Urinary bladder (tissue), 4 donors: ENCODE measurements around the gene HIVEP1. TPM values are rescaled to one million over a fixed set of nuclear protein-coding genes. Genes with fewer than 3 reads are reported as not detected.
"Not testable (repeated sequence)": the region's sequence is repeated elsewhere in the genome, so short reads cannot be mapped to it uniquely, and the experiment has no call there.

ENCODE experiments used
- DNase-seq: peaks from one replicate; pipeline ENCODE4 v3.0.0-alpha.2; 2015; ENCODE audit errors: extremely low spot score
- H3K27ac ChIP-seq: one replicate; pipeline ENCODE4 v1.5.1; 2013; ENCODE audit warnings: low read depth, mild to moderate bottlenecking, moderate library complexity
- H3K36me3 ChIP-seq: one replicate; pipeline ENCODE4 v1.6.1; 2013; ENCODE audit warnings: mild to moderate bottlenecking, moderate library complexity; ENCODE audit not compliant: insufficient read depth
- H3K4me1 ChIP-seq: one replicate; pipeline ENCODE4 v1.6.1; 2013; ENCODE audit warnings: mild to moderate bottlenecking, moderate library complexity; ENCODE audit not compliant: insufficient read depth
- H3K4me3 ChIP-seq: one replicate; pipeline ENCODE4 v1.5.1; 2013; ENCODE audit warnings: low read depth, low read length
- WGBS: extraction: QIAGEN DNeasy Blood & Tissue Kit; methylation state at CpG from one replicate; pipeline ENCODE4 v1.1.7; 2013; 5-methylcytosine and 5-hydroxymethylcytosine counted together
- polyA plus RNA-seq: library from polyadenylated mRNA; stranded (reverse); fragments of 200-250 nt; gene quantifications from one replicate; pipeline ENCODE4 v1.2.3, GENCODE V29; 2013
- total RNA-seq: library from RNA; depleted of rRNA; stranded (reverse); fragments of >200 nt; gene quantifications from one replicate; pipeline ENCODE4 v1.2.3, GENCODE V29; 2014
- donor health status: healthy with polysubstance abuse.
- donor health status: healthy.

Gene HIVEP1
- total and polyA plus RNA-seq, 2 donors, result 11.8 to 38.5 TPM

DNA sequence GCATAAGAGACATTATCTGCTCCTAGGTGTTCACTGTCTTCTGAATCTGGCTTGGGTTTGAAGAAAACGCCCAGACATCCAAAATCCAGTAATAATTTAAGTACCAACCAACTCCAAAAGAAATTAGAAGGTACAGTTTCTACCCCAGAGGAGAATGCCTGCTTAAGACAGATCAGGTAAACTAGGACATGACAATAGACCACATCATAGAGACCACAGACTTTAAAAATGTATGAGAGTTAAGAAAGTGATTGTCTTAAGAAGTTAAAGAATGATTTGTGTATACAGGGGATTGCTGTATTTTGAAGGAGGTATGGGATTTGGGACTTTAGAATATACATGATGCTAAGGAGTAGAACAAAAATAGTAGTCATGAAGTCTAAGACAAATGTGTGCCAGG lies 157.3 kb downstream of the HIVEP1 start:
- 97% methylated on average over 1 of the region's 1 CpG for WGBS
- Histone ChIP-seq H3K4me3 (no peak overlapping the region), H3K4me1 (no peaks in the 10 kb centered on the region), H3K36me3 (no peaks in the 10 kb centered on the region), H3K27ac (no peak overlapping the region)
- no peak for DNase-seq

DNA sequence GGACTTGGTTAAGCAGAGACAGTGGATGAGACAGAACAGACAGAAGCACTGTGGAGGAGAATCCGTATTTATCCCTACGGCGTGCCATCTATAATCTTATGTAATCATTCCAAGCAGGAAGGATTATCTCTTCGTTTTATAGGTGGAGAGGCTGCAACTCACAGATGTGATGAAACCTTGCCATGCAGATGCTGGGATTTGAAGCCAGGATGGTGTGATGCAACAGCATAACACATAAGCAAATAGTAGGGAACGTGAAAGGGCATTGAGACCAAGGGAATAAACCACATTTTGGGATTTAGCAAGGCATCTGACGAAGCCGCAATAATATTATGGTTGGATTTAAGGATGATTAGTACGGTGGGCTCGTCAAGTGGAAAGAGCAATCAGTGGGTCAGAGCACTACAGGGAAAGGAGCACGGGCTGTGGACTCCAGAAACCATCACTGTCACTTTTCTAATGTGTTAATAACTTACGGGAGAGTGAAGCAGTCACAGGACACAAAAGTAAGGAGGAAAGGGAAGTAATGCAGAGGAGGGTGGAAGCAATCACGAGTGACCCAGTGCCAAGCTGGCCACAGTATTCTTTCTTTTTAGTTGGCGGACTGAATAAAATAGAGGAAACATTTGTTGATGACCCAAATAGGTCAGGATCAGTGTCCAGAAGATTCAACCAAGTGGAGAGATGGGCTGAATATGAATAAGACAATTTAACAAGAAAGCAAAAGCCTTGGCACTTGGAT lies 158.4 kb downstream of the HIVEP1 start:
- Histone ChIP-seq H3K4me1 (no peaks in the 10 kb centered on the region), H3K4me3 (no peak overlapping the region), H3K36me3 (no peaks in the 10 kb centered on the region), H3K27ac (no peak overlapping the region)
- no peak for DNase-seq
- 54% methylated on average over 13 of the region's 13 CpGs for WGBS

DNA sequence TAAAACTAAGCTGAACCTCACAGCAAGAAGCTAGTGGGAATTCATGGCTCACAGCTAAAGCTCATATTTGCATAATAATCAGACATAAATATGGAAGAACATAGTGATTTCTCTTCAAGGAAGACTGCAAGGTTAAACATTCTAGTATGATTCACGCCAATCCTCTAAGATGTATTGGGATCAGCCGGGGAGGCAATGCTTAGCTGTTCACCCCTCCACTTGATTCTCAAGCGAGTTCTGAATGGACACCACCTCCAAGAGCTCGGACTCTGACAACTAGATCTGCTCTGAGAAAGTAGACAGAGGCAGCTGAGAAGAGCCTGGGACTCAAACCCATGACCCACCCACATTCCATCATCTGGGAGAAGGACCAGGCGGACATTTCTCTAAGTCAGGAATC lies 159.6 kb downstream of the HIVEP1 start:
- Histone ChIP-seq H3K36me3 (no peaks in the 10 kb centered on the region), H3K27ac (no peak overlapping the region), H3K4me1 (no peaks in the 10 kb centered on the region), H3K4me3 (no peak overlapping the region)
- no peak for DNase-seq
- 97% methylated on average over 5 of the region's 5 CpGs for WGBS

DNA sequence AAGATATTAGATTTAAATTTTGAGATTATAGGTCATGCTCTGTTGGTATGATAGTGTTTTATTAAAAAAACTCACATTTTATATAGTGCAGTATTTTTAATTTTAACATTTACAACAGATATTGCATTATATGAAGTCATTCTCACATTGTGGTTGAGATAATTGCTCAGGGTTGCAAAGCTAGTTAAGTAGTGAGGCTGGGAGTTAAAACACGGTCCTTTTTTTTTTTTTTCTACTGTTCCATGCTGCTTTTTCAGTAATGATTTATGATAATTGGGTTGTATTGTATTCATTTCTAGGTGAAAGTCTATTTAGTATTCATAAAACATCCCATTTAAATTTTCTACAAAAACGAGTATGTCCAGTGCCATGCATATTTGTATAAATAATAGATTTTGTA lies 160.5 kb downstream of the HIVEP1 start:
- Histone ChIP-seq H3K4me3 (no peak overlapping the region), H3K27ac (no peak overlapping the region)

DNA sequence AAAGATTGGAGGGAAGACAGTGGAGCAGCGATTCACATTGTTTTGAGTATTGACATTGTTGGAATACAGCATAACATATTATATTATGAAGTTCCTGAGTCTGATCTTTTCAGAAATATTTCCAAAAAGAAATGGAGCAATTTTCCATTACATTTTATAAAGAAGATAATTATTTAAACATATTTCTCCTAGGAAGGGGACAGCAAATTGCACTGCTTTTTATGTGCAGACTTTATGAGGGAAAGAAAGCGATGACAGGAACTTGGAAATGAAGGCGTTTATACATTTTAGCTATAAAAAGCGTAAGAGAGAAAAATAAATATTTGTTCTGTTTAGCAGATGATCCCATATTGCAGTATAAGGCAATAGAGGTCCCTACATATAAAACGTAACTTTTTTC lies 161.1 kb downstream of the HIVEP1 start:
- no peak for DNase-seq
- Histone ChIP-seq H3K4me1 (no peaks in the 10 kb centered on the region), H3K27ac (no peak overlapping the region), H3K4me3 (no peak overlapping the region), H3K36me3 (no peaks in the 10 kb centered on the region)
- 52% methylated on average over 5 of the region's 5 CpGs for WGBS

More for the DNA sequence above, 160.5 kb downstream of the HIVEP1 start:
- no peaks in the 10 kb centered on the region for H3K36me3 ChIP-seq
- 52% methylated on average over 2 of the region's 2 CpGs for WGBS
- no peaks in the 10 kb centered on the region for H3K4me1 ChIP-seq
- no peak for DNase-seq

DNA sequence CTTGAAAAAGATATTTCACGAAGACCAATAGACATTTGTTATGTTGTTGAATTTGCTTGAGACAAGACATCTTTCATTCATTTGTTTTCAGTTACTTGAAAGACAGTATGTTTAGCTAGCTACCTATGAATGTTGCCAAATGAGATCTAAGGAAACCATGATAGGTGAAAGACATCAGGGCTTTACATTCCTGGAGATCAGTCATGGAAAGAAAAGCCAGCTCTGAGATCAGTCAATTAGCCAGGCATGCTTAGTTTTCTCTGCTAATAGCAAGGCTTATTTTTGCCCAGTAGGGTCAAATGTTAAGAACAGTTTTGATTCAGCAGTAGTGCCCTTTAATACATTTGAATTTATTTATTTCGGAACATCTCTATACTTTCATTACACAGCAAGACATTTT lies 161.5 kb downstream of the HIVEP1 start:
- Histone ChIP-seq H3K36me3 (no peaks in the 10 kb centered on the region), H3K4me3 (no peak overlapping the region), H3K4me1 (no peaks in the 10 kb centered on the region), H3K27ac (no peak overlapping the region)
- 59% methylated on average over 2 of the region's 2 CpGs for WGBS
- no peak for DNase-seq

DNA sequence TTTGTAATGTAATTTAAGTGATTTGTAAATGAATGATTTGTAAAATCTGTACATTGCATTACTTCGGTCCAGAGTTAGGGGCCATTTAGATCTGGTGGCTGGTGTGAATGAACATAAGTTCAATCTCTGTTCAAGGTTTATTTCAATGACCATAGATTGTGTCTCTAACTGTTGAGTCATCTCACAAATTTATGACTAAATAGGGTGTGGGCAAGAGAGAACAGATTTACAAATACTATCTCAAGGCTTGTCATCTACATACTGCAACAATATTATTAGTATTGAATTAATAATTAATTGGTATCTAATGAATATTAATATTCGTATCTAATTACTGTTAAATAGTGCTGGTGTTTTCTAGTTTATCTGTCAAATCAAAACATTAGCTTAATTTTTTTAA lies 162.8 kb downstream of the HIVEP1 start:
- 94% methylated on average over 2 of the region's 2 CpGs for WGBS

DNA sequence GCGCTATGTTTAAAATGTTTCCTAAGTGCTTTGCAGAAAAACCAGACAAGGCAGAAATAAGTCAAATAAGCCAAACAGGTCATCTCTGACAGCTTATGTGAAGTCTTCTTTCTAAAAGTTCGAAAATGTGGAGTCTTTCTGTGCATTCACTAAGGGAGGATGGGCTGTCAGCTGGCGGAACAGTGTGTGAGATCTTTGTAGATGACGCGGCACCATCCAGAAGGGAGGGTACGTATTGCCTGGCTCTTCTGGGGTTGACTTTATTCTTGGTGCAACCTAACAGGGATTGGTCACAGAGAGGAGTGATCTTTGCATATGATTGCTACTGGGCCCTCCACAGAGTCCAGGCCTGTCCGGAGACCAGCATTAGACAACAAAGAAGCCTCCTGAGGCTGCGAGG lies 163.5 kb downstream of the HIVEP1 start:
- 96% methylated on average over 8 of the region's 8 CpGs for WGBS
- Histone ChIP-seq H3K4me1 (no peaks in the 10 kb centered on the region), H3K27ac (no peak overlapping the region), H3K36me3 (no peaks in the 10 kb centered on the region), H3K4me3 (no peak overlapping the region)
- DNase-seq, result no peak

More for the DNA sequence above, 162.8 kb downstream of the HIVEP1 start:
- Histone ChIP-seq H3K36me3 (no peaks in the 10 kb centered on the region), H3K4me3 (no peak overlapping the region), H3K4me1 (no peaks in the 10 kb centered on the region), H3K27ac (no peak overlapping the region)
- no peak for DNase-seq

DNA sequence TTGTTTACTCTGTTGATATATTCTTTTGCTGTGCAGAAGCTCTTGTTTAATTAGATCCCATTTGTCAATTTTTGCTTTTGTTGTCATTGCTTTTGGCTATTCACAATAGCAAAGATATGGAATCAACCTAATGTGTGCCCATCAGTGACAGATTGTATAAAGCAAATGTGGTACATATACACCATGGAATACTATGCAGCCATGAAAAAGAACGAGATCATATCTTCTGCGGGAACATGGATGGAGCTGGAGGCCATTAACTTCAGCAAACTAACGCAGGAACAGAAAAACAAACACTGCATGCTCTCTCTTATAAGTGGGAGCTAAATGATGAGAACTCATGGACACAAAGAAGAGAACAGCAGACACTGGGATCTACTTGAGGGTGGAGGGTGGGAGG lies 164.7 kb downstream of the HIVEP1 start:
- WGBS, result 96% methylated on average over 3 of the region's 3 CpGs
- not testable (repeated sequence) for H3K4me1 ChIP-seq, DNase-seq, H3K4me3 ChIP-seq, H3K36me3 ChIP-seq, H3K27ac ChIP-seq

DNA sequence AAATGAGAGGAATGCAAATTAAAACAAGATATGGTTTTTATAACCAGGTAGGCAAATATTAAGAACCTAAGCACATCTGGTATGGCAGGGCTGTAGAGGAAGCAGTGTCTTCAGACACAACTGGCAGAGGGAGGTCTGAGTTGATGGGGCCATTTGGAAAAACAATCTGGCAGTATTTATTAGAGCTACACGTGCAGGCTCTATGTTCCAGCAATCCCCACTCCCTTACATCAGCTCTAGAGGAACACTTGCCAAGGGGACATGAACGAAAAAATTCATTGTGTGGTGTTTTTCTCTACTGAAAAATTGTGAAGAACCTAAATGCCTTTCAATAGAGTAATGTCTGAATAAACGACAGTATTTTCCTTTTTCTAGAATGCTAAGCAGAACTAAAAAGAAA lies 166.4 kb downstream of the HIVEP1 start:
- no peaks in the 10 kb centered on the region for H3K36me3 ChIP-seq
- WGBS, result 51% methylated on average over 3 of the region's 3 CpGs
- no peak for DNase-seq
- H3K27ac ChIP-seq, result no peak overlapping the region
- H3K4me3 ChIP-seq, result no peak overlapping the region
- no peaks in the 10 kb centered on the region for H3K4me1 ChIP-seq

DNA sequence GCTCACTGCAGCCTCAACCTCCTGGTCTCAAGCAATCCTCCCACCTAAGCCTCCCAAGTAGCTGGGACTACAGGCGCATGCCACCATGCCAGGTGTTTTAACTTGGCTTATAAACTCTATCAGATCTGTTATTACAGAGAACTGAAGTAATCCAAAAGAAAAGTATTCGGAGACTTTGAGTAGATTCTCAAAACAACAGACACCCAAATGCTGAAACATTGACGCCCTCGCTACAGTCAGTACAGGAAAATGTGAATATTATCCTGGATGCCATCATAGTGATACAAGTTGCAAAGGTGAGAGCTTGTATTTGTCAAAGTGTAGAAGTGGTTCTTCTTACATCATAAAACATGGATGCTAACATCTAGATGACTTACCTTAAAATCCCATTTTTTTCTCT lies 169.4 kb downstream of the HIVEP1 start:
- Histone ChIP-seq H3K27ac (no peak overlapping the region), H3K4me1 (no peaks in the 10 kb centered on the region), H3K4me3 (no peak overlapping the region), H3K36me3 (no peaks in the 10 kb centered on the region)
- 98% methylated on average over 4 of the region's 4 CpGs for WGBS
- DNase-seq, result no peak

DNA sequence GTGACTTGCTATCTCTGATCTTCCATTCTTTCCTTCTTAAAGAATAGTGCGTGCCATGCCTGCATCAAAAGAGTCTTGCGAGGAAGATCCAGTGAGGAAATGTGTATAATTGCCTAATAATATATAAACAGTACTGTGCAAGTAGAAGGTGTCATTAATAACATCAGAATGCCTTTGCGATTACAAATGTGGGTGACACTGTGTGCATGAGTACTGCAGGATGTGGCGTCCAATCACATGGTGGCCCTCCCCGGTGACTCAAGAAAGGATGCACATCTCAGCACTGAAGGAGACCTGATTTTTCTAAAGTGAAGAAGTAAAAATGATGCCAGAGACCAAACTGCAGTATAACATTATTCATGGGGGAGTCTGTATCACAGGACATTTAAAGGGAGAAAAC lies 170.6 kb downstream of the HIVEP1 start:
- H3K27ac ChIP-seq, result no peak overlapping the region
- no peak overlapping the region for H3K4me3 ChIP-seq
- DNase-seq, result no peak
- WGBS, result 95% methylated on average over 5 of the region's 5 CpGs
- no peaks in the 10 kb centered on the region for H3K36me3 ChIP-seq
- H3K4me1 ChIP-seq, result no peaks in the 10 kb centered on the region

DNA sequence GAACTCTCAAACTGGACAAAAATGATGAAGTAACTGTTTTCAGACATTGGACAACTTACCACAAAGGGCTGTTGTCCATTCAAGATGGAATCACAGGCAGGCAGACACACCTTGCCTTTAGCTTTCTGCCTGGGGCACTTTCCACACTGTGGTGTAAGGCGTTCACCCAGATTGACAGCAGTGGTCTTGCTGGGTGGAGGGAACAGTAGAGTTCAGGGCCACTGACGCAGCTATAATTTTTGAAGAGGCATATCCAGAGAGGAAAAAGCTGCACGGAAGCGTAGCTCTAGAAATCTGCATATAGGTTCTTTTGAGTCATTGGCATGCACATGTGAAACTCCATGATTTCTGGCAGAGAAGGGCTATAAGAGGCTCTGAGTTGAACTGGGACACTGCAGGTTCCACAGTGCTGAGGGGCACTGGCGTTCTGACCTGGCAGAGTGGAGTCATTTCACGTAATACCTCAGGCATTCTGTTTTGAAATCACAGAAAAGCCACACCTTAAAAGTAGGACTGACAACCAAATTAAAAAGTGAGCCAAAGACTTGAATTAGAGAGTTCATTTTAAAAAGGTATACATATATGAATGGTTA lies 173.1 kb downstream of the HIVEP1 start:
- no peak overlapping the region for H3K4me3 ChIP-seq
- H3K27ac ChIP-seq, result no peak overlapping the region
- no peaks in the 10 kb centered on the region for H3K4me1 ChIP-seq
- WGBS, result 92% methylated on average over 6 of the region's 6 CpGs
- no peaks in the 10 kb centered on the region for H3K36me3 ChIP-seq
- DNase-seq, result no peak

DNA sequence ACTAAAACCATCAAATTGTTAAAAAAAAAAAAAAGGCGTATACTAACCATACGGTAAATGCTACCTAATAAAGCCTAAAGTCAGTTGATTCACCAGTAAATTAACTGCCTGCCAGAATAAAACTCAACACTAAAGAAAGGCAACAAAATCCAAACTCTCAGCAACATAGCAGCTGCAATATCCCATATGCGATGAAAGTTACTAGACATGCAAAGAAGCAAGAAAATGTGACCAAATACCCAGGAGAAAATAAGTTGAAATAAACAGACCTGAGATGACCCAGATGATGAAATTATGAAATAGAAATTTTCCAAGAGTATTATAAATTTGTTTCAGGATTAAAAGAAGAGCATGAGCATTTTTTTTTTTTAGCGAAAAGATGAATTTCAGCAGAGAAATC lies 174.4 kb downstream of the HIVEP1 start:
- no peak overlapping the region for H3K4me3 ChIP-seq
- 71% methylated on average over 4 of the region's 4 CpGs for WGBS
- no peak overlapping the region for H3K27ac ChIP-seq
- H3K36me3 ChIP-seq, result no peaks in the 10 kb centered on the region
- no peaks in the 10 kb centered on the region for H3K4me1 ChIP-seq
- DNase-seq, result no peak
